IMR-90 (cell line): ENCODE measurements around the gene HSD17B4.

Experiments
- BHLHE40 ChIP-seq: fragments of 150-350 bp; IDR thresholded peaks from 2 replicates; pipeline ENCODE4 v1.6.1; 2016; ENCODE audit warnings: mild to moderate bottlenecking, low read depth, low read length
- CEBPB ChIP-seq: IDR thresholded peaks from 2 replicates; pipeline ENCODE4 v1.6.1; 2012; ENCODE audit warnings: low read depth, low read length, improper control_type of control experiment
- CHD1 ChIP-seq: IDR thresholded peaks from 2 replicates; pipeline ENCODE4 v1.6.1; 2012; ENCODE audit warnings: low read depth, low read length, improper control_type of control experiment
- NFE2L2 ChIP-seq: fragments of 150-350 bp; IDR thresholded peaks from 2 replicates; pipeline ENCODE4 v1.6.1; 2016; ENCODE audit warnings: low read depth, mild to moderate bottlenecking, low read length
- POLR2A ChIP-seq: IDR thresholded peaks from 2 replicates; pipeline ENCODE4 v1.6.1; 2012; ENCODE audit warnings: mild to moderate bottlenecking, low read depth, low read length
- RAD21 ChIP-seq: IDR thresholded peaks from 2 replicates; pipeline ENCODE4 v1.6.1; 2012; ENCODE audit warnings: low read length, improper control_type of control experiment
- RCOR1 ChIP-seq: IDR thresholded peaks from 2 replicates; pipeline ENCODE4 v1.6.1; 2012; ENCODE audit warnings: mild to moderate bottlenecking, low read length, improper control_type of control experiment; ENCODE audit not compliant: insufficient replicate concordance
- RFX5 ChIP-seq: IDR thresholded peaks from 2 replicates; pipeline ENCODE4 v1.8.0; 2012; ENCODE audit warnings: low read depth, mild to moderate bottlenecking, low read length, moderate library complexity
- SMC3 ChIP-seq: fragments of 150-350 bp; IDR thresholded peaks from 2 replicates; pipeline ENCODE4 v1.6.1; 2016; ENCODE audit warnings: low read depth, mild to moderate bottlenecking, antibody characterized with exemption, low read length, moderate library complexity
- USF2 ChIP-seq: fragments of 150-350 bp; IDR thresholded peaks from 2 replicates; pipeline ENCODE4 v1.6.1; 2017; ENCODE audit warnings: mild to moderate bottlenecking, antibody characterized with exemption, low read length, low read depth
- TF ChIP-seq, protein P1 (sequence below): conservative IDR thresholded peaks from 2 replicates; pipeline ENCODE4 v1.5.1; 2012; ENCODE audit warnings: mild to moderate bottlenecking, low read depth, low read length, improper control_type of control experiment
- TF ChIP-seq, protein P2 (sequence below): fragments of 150-350 bp; IDR thresholded peaks from 2 replicates; pipeline ENCODE4 v1.6.1; 2016; ENCODE audit warnings: low read depth, mild to moderate bottlenecking, low read length, moderate library complexity, borderline replicate concordance

GRCh38 chr5:119445544-119445943 lies 6.8 kb upstream of the HSD17B4 start:
- TF ChIP-seq, protein P1, sequence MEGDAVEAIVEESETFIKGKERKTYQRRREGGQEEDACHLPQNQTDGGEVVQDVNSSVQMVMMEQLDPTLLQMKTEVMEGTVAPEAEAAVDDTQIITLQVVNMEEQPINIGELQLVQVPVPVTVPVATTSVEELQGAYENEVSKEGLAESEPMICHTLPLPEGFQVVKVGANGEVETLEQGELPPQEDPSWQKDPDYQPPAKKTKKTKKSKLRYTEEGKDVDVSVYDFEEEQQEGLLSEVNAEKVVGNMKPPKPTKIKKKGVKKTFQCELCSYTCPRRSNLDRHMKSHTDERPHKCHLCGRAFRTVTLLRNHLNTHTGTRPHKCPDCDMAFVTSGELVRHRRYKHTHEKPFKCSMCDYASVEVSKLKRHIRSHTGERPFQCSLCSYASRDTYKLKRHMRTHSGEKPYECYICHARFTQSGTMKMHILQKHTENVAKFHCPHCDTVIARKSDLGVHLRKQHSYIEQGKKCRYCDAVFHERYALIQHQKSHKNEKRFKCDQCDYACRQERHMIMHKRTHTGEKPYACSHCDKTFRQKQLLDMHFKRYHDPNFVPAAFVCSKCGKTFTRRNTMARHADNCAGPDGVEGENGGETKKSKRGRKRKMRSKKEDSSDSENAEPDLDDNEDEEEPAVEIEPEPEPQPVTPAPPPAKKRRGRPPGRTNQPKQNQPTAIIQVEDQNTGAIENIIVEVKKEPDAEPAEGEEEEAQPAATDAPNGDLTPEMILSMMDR: no peak
- TF ChIP-seq POLR2A (no peak), BHLHE40 (no peak), RAD21 (no peak), RFX5 (no peak), NFE2L2 (no peak), CEBPB (no peak), CHD1 (no peak), USF2 (no peak), RCOR1 (no peak), SMC3 (no peak)
- TF ChIP-seq, protein P2, sequence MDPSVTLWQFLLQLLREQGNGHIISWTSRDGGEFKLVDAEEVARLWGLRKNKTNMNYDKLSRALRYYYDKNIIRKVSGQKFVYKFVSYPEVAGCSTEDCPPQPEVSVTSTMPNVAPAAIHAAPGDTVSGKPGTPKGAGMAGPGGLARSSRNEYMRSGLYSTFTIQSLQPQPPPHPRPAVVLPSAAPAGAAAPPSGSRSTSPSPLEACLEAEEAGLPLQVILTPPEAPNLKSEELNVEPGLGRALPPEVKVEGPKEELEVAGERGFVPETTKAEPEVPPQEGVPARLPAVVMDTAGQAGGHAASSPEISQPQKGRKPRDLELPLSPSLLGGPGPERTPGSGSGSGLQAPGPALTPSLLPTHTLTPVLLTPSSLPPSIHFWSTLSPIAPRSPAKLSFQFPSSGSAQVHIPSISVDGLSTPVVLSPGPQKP: no peak
